Measurements from ENCODE around the gene CYP2A7.
"Not testable (repeated sequence)": the region's sequence is repeated elsewhere in the genome, so short reads cannot be mapped to it uniquely, and the experiment has no call there.

Gene CYP2A7

DNA sequence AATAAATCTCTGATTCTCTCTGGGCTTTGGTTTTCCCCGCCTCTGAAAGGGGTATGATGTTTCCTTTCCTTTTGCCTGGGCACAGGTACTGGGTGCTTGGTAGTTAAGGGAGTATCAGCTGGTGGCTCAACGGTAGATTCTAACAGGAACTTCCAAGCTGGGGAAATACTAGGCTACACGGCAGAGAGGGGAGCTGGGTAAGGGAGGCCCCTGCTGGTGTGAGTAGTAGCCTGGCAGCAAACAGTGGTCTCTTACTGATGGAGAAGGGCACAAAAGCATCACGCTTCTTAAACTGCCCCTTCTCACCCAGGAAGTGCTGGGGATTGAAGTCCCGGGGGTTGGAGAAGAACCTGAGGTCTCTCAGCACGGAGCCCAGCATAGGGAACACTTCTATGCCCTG lies 26.9 kb upstream of the CYP2A7 start:
- FAIRE-seq, result peak; percentile 50
- no peak for DNase-seq (ENCODE audit: insufficient read length)

DNA sequence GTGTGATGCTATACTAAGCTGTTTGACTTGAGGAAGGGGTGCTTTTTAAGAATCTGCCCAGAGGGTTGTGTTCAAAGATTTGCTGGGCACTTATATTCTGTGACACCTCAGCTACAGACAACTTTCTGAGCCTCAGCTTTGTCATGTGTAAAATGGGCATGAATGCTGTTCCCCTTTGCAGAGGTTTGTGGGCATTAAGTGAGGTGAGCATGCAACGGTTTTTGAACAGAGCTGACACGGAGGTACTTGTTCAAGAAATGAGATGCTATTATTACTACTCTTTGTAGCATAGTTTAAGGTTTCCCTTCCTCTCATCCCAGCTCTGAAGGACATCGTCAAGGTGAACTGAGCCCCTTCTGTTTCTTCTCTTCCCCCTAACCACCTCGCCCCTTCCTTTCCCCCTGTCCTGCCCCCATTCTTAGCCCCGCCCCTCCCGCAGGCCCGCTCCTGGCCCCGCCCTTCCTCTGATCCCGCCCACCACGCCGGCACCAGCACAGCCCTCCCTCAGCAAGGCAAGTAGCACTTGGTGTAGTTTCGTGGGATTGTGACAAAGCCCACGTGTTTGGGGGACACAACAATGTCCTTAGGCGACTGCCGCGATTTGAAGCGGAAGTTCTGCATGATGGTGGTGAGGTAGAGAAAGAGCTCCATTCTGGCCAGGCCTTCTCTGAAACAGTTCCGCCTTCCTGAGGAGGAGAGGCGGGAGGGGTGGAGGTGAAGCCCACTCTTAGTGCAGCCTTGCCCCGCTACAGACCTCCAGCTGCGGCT lies 26.1 kb upstream of the CYP2A7 start:
- no peak for TF ChIP-seq POLR2AphosphoS5 (IDR thresholded peaks at IDR 0.05; ENCODE audit: low read depth, low read length)
- no peak for TF ChIP-seq POLR2A (IDR thresholded peaks at IDR 0.05; ENCODE audit: low read depth, low read length)
- no peak for TF ChIP-seq TAF1 (IDR thresholded peaks at IDR 0.05; ENCODE audit: borderline replicate concordance, low read depth, low read length)
- DNase-seq (ENCODE audit: insufficient read length) (peak; percentile 29), FAIRE-seq (peak; percentile 65)

More for the DNA sequence above, 26.9 kb upstream of the CYP2A7 start:
- TF ChIP-seq POLR2A (IDR thresholded peaks at IDR 0.05; ENCODE audit: low read depth, low read length) (no peak), POLR2AphosphoS5 (IDR thresholded peaks at IDR 0.05; ENCODE audit: low read depth, low read length) (no peak), TAF1 (IDR thresholded peaks at IDR 0.05; ENCODE audit: borderline replicate concordance, low read depth, low read length) (no peak)

DNA sequence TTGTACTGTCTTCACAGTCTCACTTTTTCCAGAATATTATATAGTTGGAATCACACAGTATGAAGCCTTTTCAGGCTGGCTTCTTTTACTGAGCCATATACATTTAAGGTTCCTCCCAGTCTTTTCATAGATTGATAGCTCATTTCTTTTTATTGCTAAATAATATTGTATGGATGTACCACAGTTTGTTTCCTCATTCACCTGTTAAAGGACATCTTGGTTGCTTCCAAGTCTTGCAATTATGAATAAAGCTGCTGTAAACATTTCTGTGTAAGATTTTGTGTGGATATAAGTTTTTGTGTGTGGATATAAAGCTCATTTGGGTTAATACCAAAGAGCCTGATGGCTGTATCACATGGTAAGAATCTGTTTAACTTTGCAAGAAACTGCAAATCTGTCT lies 24.5 kb upstream of the CYP2A7 start:
- DNase-seq (ENCODE audit: insufficient read length) (no peak), FAIRE-seq (no peak)
- TF ChIP-seq POLR2AphosphoS5 (IDR thresholded peaks at IDR 0.05; ENCODE audit: low read depth, low read length) (no peak), TAF1 (IDR thresholded peaks at IDR 0.05; ENCODE audit: borderline replicate concordance, low read depth, low read length) (no peak), POLR2A (IDR thresholded peaks at IDR 0.05; ENCODE audit: low read depth, low read length) (no peak)

DNA sequence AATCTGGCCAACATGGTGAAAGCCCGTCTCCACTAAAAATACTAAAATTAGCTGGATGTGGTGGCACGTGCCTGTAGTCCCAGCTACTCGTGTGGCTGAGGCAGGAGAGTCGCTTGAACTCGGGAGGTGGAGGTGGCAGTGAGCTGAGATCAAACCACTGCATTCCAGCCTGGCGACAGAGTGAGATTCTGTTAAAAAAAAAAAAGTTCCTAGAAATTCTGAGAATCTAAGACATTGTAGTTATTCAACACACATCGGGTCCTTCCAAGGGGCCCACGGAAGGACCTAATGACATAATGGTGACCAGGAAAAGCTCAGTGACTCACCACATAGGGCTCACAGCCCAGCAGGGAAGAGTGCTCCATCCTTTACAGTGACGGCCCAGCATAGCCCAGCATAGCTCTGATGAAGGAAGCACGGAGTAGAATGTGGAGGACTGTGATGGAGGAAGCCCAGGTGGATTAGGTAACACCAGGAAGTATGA lies 22.7 kb upstream of the CYP2A7 start:
- DNase-seq (ENCODE audit: insufficient read length); FAIRE-seq: not testable (repeated sequence)

DNA sequence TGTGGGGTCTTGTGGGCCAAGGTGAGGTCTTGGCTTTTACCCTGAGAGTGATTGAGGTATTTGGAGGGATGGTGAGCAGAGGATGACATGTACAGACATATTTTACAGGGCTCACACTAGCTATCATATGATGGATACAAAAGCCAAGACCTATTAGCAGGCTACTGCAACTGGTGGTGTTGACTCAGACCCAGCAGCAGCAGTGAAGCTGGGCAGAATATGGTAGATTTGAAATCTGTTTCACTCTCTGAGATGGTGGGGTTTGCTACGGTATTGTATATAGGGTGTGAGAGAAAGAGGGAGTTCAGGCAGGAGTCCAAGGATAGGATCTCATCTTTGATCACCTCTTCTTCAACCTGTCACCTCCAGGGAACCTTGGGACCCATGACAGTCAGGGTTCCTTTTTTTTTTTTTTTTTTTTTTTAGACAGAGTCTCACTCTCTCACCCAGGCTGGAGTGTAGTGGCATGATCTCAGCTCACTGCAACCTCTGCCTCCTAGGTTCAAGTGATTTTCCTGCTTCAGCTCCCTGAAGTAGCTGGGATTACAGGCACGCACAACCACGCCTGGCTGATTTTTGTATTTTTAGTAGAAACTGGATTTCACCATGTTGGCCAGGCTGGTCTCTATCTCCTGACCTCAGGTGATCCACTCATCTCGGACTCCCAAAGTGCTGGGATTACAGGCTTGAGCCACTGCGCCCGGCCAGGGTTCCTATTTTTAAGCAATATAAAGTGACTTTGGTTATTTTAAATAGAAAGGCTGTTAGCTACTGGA lies 20.1 kb upstream of the CYP2A7 start:
- FAIRE-seq; DNase-seq (ENCODE audit: insufficient read length): not testable (repeated sequence)

DNA sequence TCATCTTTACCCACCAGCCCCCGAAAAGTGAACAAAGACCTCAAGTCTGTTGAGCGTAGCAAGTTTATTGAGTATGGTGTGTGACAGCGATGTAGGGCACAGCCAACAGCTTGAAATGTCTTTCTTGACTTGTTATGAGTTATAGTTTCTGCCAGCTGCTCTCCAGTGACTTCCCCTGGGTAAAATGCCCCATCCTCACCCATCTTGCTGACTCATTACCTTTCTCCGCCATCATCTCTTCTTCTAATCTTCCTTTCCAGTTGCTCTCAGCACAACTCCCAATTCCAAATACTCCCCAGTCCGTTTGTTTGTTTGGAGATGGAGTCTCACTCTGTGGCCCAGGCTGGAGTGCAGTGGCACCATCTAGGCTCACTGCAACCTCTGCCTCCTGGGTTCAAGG lies 18.5 kb upstream of the CYP2A7 start:
- not testable (repeated sequence) for DNase-seq (ENCODE audit: insufficient read length); FAIRE-seq

DNA sequence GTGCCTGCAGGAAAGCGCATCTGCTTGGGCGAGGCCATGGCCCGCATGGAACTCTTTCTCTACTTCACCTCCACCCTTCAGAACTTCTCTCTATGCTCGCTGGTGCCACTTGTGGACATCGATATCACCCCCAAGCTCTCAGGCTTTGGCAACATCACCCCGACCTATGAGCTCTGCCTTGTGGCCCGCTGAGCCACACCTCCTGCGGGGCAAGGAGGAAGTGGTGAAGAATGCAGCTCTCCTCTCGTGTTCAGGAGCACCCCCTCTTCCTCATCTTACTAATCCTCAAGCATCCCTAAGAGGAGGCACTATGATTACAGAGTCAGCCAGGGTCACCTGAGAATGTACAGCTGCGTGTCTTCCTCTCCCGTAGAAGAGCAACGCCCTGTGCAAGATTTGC lies 17.9 kb upstream of the CYP2A7 start:
- not testable (repeated sequence) for DNase-seq (ENCODE audit: insufficient read length); FAIRE-seq

DNA sequence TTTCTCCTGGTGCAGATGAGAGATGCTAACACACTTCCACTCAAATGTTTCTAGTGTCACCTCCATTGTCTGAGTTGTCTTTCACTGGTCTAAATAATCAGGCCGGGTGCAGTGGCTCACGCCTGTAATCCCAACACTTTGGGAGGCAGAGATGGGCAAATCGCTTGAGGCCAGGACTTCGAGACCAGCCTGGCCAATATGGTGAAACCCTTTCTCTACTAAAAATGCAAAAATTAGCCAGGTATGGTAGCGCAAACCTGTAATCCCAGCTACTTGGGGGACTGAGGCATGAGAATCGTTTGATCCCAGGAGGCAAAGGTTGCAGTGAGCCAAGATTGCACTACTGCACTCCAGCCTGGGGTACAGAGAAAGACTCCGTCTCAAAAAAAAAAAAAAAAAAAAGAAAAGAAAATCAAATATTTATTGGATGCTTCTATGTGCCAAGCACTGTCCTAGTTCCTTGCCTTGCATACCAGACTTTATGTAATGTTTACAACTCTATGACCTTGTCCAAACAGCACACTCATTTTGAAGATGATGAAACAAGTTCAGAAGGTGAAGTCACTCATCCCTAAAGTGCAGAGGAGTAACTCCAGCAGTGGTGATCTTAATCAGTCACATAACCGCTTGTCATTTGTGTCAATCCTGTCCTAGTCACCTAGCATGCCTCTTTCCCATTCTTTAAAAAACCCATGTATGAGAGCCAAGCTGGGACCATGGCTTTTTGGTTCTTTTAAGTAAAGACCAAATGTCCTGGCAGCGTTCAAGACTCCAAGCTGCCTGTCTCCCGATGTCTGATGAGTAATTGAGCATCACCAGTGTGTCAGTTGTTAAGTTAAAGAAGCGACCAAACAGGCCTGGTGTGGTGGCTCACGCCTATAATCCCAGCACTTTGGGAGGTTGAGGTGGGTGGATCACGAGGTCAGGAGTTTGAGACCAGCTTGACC lies 15.1 kb upstream of the CYP2A7 start:
- not testable (repeated sequence) for FAIRE-seq; DNase-seq (ENCODE audit: insufficient read length)

DNA sequence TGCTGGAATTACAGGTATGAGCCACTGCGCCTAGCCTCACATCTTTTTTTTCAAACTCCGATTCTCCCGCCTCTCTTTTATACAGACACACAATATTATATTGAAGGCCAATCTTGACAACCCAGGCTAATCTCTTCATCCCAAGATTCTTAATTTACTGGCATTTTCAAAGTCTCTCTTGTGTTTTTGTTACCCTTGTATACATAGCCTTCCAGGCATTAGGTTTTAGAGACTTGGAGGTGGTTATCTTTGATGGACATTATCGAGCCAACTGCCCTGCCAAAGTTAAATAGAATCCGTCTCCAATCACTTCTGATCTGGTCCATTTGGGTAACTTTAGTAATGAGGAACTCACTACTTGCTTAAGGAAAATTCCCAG lies 14.4 kb upstream of the CYP2A7 start:
- FAIRE-seq (no peak), DNase-seq (ENCODE audit: insufficient read length) (no peak)
- TF ChIP-seq POLR2A (IDR thresholded peaks at IDR 0.05; ENCODE audit: low read depth, low read length), result no peak
- no peak for TF ChIP-seq TAF1 (IDR thresholded peaks at IDR 0.05; ENCODE audit: borderline replicate concordance, low read depth, low read length)
- TF ChIP-seq POLR2AphosphoS5 (IDR thresholded peaks at IDR 0.05; ENCODE audit: low read depth, low read length), result no peak

DNA sequence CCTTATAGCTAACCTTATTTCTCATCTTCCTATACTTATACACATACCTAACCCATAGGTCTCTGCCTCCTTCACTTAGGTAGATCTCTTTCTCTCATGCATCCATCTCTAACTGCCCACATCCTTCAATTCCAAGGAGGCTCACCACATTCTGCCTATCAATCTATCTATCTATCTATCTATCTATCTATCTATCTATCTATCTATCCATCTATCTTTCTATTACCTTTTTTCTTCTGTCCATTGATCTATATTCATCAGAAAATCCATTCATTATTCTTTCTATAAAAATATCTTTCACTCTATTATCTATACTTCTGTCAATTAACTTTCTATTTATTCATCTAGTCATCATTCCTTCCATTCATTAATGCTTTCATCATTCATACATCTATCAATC lies 11.1 kb upstream of the CYP2A7 start:
- FAIRE-seq (no peak), DNase-seq (ENCODE audit: insufficient read length) (no peak)
- TF ChIP-seq TAF1 (IDR thresholded peaks at IDR 0.05; ENCODE audit: borderline replicate concordance, low read depth, low read length), result no peak
- no peak for TF ChIP-seq POLR2AphosphoS5 (IDR thresholded peaks at IDR 0.05; ENCODE audit: low read depth, low read length)
- no peak for TF ChIP-seq POLR2A (IDR thresholded peaks at IDR 0.05; ENCODE audit: low read depth, low read length)

DNA sequence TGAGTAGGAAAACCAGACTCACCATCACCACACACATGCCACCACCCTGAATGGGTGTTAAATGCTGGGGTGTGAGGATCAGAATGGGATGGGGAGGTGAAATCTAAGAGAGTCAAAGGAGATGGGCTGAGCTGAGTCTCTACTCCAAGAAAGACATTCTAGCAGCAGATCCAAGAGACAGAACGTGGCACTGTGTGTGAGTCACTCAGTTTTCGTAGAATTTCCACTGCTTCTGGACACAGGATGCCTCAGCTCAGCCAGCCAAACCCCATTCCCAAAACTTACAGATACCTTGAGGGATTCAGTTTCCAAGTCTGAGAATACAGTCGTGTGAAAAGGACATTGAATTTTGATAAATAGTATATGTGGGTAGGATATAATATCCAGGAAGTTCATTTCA lies 7.3 kb upstream of the CYP2A7 start:
- no peak for TF ChIP-seq POLR2A (IDR thresholded peaks at IDR 0.05; ENCODE audit: low read depth, low read length)
- no peak for TF ChIP-seq POLR2AphosphoS5 (IDR thresholded peaks at IDR 0.05; ENCODE audit: low read depth, low read length)
- TF ChIP-seq TAF1 (IDR thresholded peaks at IDR 0.05; ENCODE audit: borderline replicate concordance, low read depth, low read length), result no peak
- FAIRE-seq (no peak), DNase-seq (ENCODE audit: insufficient read length) (no peak)

DNA sequence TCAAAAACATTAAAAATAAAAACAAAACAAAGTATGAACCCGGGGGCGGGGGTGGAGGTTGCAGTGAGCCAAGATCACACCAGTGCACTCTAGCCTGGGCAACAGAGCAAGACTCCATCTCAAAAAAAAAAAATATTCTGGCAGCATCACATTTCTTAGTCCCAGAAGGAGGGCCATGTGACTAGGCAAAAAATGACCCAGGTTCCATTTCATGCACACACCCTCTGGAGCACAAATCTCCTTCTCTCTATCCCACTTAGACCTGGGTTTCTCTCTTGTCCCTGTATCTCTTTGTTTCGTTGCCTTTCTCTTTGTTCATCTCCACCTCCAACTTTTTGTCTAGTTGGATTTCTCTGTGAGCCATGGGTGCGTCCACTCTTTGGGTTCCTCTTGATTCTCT lies 6.2 kb upstream of the CYP2A7 start:
- no peak for DNase-seq (ENCODE audit: insufficient read length)
- no peak for FAIRE-seq
- TF ChIP-seq TAF1 (IDR thresholded peaks at IDR 0.05; ENCODE audit: borderline replicate concordance, low read depth, low read length), result no peak
- no peak for TF ChIP-seq POLR2A (IDR thresholded peaks at IDR 0.05; ENCODE audit: low read depth, low read length)
- TF ChIP-seq POLR2AphosphoS5 (IDR thresholded peaks at IDR 0.05; ENCODE audit: low read depth, low read length), result no peak

DNA sequence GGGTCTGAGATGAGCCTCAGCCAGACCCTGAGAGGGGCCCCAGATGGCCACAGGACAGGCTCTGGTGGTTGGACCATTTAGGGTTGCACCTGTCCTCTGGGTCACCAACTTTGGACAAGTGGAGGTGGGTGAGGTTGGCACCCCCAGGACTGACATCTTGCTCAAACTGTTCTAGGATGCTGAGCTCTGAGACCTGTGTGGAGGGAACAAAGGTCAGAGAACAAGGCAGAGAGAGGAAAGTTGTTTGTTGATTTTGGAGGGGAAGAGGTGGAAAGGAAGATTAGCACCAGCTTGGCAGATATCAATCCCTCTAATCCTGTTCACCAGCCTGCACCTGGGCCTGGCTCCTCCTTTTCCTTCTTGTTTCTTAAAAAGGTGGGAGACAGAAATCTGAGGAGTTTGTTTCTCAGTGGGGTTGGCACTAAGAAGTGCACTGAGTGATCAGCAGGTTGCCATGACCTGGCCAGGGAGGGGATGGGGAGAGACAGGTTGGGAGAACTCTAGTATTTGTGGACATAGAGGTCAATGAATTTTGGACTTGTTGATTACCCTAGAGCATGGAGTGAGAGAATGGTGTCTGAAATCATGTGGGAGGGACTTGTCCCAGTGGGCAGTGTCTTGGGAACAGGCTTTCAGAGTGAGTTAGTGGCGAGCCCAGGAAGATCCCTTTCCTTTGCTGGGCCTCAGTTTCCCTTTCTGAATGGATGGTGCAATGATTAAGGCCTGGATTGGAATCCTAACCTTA lies 2.3 kb upstream of the CYP2A7 start:
- not testable (repeated sequence) for FAIRE-seq; DNase-seq (ENCODE audit: insufficient read length)

DNA sequence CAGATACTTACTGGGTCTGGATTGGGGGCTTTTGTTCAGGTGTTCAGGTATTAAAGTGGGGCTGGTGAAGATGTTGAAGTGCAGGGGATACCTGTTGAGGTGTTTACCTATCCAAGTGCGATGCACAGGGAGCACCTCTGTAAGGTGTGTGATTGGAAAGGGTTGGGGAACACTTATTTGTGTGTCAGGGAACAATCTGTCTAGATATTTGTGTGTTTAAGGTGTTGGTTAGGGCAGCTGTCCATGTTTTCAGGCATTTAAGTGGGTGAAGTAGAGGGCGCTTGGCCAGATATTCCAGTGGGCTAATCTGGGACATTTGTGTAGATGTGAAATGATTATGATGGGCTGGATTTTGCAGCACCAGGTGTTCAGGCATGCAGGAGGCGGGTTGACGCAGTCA lies 2.7 kb downstream of the CYP2A7 start:
- not testable (repeated sequence) for FAIRE-seq; DNase-seq (ENCODE audit: insufficient read length)

DNA sequence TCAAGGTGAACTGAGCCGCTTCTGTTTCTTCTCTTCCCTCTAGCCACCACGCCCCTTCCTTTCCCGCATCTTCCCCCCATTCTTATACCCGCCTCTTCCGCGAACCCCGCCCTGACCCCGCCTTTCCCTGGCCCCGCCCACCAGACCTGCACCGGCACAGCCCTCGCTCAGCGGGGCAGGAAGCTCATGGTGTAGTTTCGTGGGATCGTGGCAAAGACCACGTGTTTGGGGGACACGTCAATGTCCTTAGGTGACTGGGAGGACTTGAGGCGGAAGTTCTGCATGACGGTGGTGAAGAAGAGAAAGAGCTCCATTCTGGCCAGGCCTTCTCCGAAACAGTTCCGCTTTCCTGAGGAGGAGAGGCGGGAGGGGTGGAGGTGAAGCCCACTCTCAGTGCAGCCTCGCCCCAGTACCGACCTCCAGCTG lies 6.5 kb downstream of the CYP2A7 start:
- DNase-seq (ENCODE audit: insufficient read length), result peak; percentile 31
- peak; percentile 66 for FAIRE-seq

DNA sequence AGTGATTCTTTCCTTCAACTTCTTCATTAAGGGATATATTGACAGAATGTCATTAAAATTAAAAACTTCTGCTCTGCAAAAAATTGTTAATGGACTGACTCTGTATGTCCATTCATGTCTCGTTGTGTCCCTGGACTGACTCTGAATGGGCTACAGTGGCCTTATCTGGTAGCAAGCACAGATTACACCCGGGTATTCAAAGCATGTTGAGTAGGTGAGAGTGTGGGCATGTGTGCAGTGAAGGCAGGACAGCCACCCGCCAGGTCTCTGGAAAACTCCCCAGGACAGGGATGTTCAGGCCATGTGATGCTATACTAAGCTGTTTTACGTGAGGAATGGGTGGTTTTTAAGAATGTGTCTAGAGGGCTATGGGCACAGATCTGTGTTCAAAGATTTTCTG lies 7.2 kb downstream of the CYP2A7 start:
- not testable (repeated sequence) for FAIRE-seq; DNase-seq (ENCODE audit: insufficient read length)
